HG03460 (cell line): ENCODE measurements around the gene FOXN1.
A peak's percentile ranks its signal among the peaks of the same experiment; 100 is the strongest.
"Not testable (repeated sequence)": the region's sequence is repeated elsewhere in the genome, so short reads cannot be mapped to it uniquely, and the experiment has no call there.

Source experiments
- ATAC-seq: cut with Tn5 transposase; IDR thresholded peaks from one replicate; pipeline ENCODE4 v1.9.1; 2021; ENCODE audit not compliant: unreplicated experiment

Gene FOXN1, protein sequence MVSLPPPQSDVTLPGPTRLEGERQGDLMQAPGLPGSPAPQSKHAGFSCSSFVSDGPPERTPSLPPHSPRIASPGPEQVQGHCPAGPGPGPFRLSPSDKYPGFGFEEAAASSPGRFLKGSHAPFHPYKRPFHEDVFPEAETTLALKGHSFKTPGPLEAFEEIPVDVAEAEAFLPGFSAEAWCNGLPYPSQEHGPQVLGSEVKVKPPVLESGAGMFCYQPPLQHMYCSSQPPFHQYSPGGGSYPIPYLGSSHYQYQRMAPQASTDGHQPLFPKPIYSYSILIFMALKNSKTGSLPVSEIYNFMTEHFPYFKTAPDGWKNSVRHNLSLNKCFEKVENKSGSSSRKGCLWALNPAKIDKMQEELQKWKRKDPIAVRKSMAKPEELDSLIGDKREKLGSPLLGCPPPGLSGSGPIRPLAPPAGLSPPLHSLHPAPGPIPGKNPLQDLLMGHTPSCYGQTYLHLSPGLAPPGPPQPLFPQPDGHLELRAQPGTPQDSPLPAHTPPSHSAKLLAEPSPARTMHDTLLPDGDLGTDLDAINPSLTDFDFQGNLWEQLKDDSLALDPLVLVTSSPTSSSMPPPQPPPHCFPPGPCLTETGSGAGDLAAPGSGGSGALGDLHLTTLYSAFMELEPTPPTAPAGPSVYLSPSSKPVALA

GRCh38 chr17:28505986-28506665 lies at the start of gene FOXN1:
TSS of gene FOXN1 (plus strand) at chr17:28506348. CDS start at chr17:28523970, 17,622 bp downstream.
- ATAC-seq: no peak

- ATAC-seq: no peak
Observed at GRCh38 chr17:28457890-28458289, 48.3 kb upstream of the FOXN1 start.

DNA sequence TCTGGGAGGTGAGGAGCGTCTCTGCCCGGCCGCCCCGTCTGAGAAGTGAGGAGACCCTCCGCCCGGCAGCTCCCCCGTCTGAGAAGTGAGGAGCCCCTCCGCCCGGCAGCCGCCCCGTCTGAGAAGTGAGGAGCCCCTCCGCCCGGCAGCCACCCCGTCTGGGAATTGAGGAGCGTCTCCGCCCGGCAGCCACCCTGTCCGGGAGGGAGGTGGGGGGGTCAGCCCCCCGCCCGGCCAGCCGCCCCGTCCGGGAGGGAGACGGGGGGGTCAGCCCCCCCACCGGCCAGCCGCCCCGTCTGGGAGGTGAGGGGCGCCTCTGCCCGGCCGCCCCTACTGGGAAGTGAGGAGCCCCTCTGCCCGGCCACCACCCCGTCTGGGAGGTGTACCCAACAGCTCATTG lies 47.3 kb upstream of the FOXN1 start:
- ATAC-seq: not testable (repeated sequence)

DNA sequence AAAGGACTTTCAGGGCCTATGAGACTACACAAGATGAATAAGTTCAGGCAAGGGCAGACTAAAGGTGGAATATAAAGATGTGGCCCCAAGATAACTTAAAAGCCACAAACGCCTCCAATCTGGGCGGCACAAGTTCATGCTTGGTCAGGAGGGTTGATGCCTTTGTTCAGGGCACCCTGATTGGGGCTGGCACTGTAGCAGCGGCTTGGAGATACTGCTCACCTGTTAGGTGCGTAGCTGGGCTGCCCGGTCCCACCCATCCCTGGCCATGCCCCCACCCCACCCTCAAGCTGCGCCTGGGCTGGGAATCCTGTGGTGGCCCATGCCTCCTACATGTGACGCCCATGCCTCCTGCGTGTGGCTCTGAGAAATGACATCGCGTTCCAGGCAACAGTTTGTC lies 45.2 kb upstream of the FOXN1 start:
- no peak for ATAC-seq

GRCh38 chr17:28466001-28466400 lies 40.1 kb upstream of the FOXN1 start:
- ATAC-seq: no peak

- no peak for ATAC-seq
Observed at GRCh38 chr17:28466521-28467048, 39.6 kb upstream of the FOXN1 start.

- ATAC-seq: no peak
Observed at GRCh38 chr17:28467456-28468025, 38.6 kb upstream of the FOXN1 start.

DNA sequence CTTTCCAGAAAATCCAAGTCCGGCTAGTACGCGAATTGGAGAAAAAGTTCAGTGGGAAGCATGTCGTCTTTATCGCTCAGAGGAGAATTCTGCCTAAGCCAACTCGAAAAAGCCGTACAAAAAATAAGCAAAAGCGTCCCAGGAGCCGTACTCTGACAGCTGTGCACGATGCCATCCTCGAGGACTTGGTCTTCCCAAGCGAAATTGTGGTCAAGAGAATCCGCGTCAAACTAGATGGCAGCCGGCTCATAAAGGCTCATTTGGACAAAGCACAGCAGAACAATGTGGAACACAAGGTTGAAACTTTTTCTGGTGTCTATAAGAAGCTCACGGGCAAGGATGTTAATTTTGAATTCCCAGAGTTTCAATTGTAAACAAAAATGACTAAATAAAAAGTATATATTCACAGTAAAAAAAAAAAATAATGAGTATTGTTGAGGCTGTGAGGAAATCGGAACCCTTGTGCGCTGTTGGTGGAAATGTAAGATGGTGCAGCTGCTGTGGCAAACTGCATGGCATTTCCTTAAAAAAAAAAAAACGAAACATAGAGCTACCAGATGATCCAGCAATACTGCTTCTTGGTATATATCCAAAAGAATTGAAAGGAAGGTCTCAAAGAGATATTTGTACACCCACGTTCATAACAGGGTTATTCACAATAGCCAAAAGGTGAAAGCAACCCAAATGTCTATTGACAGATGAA lies 38.0 kb upstream of the FOXN1 start:
- not testable (repeated sequence) for ATAC-seq

GRCh38 chr17:28468781-28469180 lies 37.4 kb upstream of the FOXN1 start:
- ATAC-seq: peak; percentile 59

- ATAC-seq: no peak
Observed at GRCh38 chr17:28469376-28469775, 36.8 kb upstream of the FOXN1 start.

DNA sequence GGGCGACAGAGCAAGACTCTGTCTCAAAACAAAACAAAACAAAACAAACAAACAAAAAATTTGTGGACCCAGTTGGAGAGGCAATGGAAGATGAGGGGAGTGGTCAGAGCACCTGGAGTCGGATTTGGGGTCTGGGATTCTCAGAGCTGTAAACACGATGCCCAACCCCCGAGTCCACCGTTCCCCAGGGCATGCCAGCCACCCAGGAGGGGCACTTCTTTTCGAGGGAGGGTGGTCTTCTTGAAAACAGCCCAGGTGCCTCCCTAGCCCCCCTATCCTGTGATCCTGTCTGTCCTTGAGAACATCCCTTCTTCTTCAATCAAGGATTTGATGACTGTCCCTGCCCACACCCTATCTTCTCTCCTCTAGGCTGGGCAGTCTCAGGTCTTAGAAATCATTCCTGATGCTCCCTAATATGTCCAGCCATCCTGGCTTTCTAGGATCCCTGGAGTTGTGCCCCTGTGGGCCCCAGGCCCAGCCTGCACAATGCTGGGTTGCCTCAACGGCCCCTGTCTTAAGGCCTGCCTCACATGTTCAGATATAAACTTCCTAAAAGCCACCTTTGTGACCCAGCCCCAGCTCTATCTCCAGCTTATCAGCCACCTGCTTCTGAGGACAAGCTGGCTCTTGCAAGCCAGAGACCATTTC lies 35.8 kb upstream of the FOXN1 start:
- ATAC-seq: no peak

DNA sequence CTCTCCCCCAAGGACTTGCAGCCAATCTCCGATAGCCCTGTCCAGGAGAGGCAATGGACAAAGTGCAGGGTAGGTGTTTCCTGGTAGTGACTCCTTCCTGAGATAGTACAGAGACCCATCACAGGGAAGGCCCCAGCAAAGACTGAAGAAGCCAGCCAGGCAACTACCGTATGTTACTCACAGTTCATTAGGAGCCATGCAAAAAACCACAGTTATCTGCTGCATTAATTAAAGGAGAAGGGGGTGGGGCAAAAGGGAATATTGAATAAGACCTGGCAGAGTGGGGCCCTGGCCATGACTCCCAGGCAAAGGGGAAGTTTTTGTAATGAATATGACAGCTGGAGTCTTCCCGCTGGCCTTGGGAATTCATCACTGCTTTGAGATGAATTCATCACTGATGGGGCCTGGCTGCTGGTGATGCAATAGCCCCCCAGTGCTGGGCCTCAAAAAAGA lies 35.2 kb upstream of the FOXN1 start:
- ATAC-seq: no peak

DNA sequence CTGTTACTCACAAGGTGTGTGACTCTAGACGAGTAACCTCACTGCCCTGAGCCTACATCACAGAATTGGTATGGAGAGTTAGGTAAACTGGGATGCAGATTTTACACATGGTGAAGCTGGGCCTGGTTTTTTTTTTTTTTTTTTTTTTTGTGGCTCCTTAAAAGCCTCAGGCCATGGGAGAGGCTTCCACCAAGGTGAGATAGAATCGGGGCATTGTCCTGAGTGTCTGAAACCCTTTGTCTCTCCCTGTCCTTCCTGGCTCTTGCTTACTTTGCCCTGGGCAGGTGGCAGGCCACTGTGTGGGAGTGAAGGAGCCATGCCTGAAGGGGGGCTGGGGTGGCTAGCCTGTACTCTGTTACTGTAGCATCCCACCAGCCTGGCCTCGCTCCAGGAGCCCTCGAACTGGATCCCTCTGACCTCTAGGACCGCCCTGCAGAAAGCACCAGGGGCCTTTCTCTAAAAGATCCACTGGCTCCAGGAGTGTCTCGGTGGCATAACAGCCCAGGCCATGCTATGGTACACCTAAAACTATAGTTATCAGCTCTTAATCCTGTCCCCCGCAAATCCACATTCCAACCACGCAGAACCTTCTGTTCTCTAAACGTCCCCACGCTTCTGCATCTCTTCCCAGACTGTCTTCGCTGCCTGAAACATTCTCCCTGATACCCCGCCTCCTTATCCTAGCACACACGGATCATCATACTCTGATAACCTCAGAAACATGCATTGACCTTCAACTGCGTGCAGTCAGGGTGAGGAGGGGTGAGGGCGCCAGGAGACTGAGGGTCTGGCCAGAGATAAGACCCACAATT lies 34.4 kb upstream of the FOXN1 start:
- no peak for ATAC-seq

GRCh38 chr17:28472871-28473497 lies 33.2 kb upstream of the FOXN1 start:
- ATAC-seq: no peak

- no peak for ATAC-seq
Observed at GRCh38 chr17:28473542-28473941, 32.6 kb upstream of the FOXN1 start, which contains the start of gene SLC13A2. TSS of gene SLC13A2 (plus strand) at chr17:28473644. CDS start at chr17:28473713, 69 bp downstream.

DNA sequence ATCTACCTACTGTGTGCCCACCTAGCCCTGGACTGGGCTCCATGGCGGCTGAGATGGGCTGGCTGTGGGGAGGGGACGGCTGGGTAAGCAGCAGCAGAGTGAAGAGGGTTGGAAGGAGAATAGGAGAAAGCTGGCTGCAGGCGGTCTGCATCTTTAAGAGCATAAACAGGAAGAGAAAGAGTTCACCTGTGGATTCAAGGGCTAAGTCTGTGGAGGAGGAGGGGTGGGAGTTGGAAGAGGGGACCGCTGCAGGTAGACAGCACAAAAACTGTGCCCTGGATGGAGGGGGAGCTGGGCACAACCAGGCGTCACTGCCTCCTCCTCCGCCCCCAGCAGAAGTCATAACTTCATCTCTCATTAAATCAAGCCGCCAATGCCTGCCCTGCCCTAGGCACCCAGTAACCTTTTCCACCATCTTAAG lies 32.0 kb upstream of the FOXN1 start:
- ATAC-seq: no peak

GRCh38 chr17:28475151-28475900 lies 30.8 kb upstream of the FOXN1 start:
- no peak for ATAC-seq
